ENCODE results near the gene STXBP3. TPM values are rescaled to one million over a fixed set of nuclear protein-coding genes. Genes with fewer than 3 reads are reported as not detected.

The STXBP3 gene
- polyA plus RNA-seq, 1 donor from 2014 or later: 29.6 TPM

- TF ChIP-seq SMC3 (conservative IDR thresholded peaks at IDR 0.05; ENCODE audit: poor library complexity): no peak
- no peak for TF ChIP-seq RAD21 (conservative IDR thresholded peaks at IDR 0.05)
- no peak for TF ChIP-seq EZH2 (IDR thresholded peaks at IDR 0.05; ENCODE audit: borderline replicate concordance, insufficient read depth, low read length, poor library complexity, severe bottlenecking)
- no peak for TF ChIP-seq TAF1 (IDR thresholded peaks at IDR 0.05; ENCODE audit: low read depth)
- TF ChIP-seq EP300 (conservative IDR thresholded peaks at IDR 0.05; ENCODE audit: poor library complexity, severe bottlenecking): no peak
- no peak for TF ChIP-seq REST (IDR thresholded peaks at IDR 0.05; ENCODE audit: borderline replicate concordance)
- TF ChIP-seq, protein P1, sequence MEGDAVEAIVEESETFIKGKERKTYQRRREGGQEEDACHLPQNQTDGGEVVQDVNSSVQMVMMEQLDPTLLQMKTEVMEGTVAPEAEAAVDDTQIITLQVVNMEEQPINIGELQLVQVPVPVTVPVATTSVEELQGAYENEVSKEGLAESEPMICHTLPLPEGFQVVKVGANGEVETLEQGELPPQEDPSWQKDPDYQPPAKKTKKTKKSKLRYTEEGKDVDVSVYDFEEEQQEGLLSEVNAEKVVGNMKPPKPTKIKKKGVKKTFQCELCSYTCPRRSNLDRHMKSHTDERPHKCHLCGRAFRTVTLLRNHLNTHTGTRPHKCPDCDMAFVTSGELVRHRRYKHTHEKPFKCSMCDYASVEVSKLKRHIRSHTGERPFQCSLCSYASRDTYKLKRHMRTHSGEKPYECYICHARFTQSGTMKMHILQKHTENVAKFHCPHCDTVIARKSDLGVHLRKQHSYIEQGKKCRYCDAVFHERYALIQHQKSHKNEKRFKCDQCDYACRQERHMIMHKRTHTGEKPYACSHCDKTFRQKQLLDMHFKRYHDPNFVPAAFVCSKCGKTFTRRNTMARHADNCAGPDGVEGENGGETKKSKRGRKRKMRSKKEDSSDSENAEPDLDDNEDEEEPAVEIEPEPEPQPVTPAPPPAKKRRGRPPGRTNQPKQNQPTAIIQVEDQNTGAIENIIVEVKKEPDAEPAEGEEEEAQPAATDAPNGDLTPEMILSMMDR (IDR thresholded peaks at IDR 0.05; ENCODE audit: poor library complexity, severe bottlenecking): no peak
- no peak for TF ChIP-seq MXI1 (conservative IDR thresholded peaks at IDR 0.05; ENCODE audit: poor library complexity, severe bottlenecking)
- TF ChIP-seq POLR2AphosphoS5 (IDR thresholded peaks at IDR 0.05): no peak
Measured at GRCh38 chr1:108847494-108847893, 101.0 kb downstream of the STXBP3 start.

DNA sequence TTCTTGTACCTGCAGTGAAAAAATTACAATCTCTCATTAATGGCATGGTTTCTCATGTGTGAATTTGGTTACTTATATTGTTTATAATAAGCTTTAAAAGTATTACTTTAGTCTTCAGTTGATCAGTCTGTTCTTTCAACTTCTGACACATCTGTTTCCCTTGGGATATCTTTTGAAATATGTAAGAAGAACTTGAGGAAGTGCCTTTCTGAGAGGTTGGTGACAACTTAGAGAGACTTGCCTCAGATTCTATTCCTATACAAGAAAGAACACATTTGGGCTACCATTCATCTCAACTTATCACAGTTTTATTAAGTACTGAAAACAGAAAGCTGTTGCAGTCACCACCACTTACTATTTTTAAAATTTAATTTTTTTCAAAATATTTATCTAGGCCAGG is 102.3 kb downstream of the STXBP3 start:
- Histone ChIP-seq H3K4me2 (ENCODE audit: low read length) (no peak overlapping the region), H3K27me3 (ENCODE audit: insufficient read depth, low read depth, low read length) (no peaks in the 10 kb centered on the region), H3K9me3 (ENCODE audit: low read length) (no peaks in the 10 kb centered on the region), H3K4me3 (ENCODE audit: low read length) (no peak overlapping the region), H2AFZ (ENCODE audit: low read depth, low read length) (no peak overlapping the region), H3K9me2 (ENCODE audit: insufficient read depth, low read length) (no peaks in the 10 kb centered on the region), H3K9ac (ENCODE audit: low read length) (no peak overlapping the region), H4K20me1 (ENCODE audit: insufficient read depth) (no peaks in the 10 kb centered on the region), H3F3A (ENCODE audit: insufficient read depth, low read length, poor library complexity, severe bottlenecking) (no peaks in the 10 kb centered on the region), H3K79me2 (replicated peaks; ENCODE audit: insufficient read depth, low read length) (no peaks in the 10 kb centered on the region), H3K27ac (ENCODE audit: low read length) (no peak overlapping the region), H3K36me3 (ENCODE audit: insufficient read depth, low read length) (no peaks in the 10 kb centered on the region)
- TF ChIP-seq EZH2 (IDR thresholded peaks at IDR 0.05; ENCODE audit: borderline replicate concordance, insufficient read depth, low read length, poor library complexity, severe bottlenecking) (no peak), EP300 (conservative IDR thresholded peaks at IDR 0.05; ENCODE audit: poor library complexity, severe bottlenecking) (no peak), REST (IDR thresholded peaks at IDR 0.05; ENCODE audit: borderline replicate concordance) (no peak), RAD21 (conservative IDR thresholded peaks at IDR 0.05) (no peak), POLR2AphosphoS5 (IDR thresholded peaks at IDR 0.05) (no peak)
- TF ChIP-seq, protein P1 (IDR thresholded peaks at IDR 0.05; ENCODE audit: poor library complexity, severe bottlenecking): no peak

More at GRCh38 chr1:108847494-108847893, 101.0 kb downstream of the STXBP3 start:
- H3K27ac ChIP-seq (ENCODE audit: low read length): no peak overlapping the region
- no peak overlapping the region for H2AFZ ChIP-seq (ENCODE audit: low read depth, low read length)
- no peak overlapping the region for H3K4me2 ChIP-seq (ENCODE audit: low read length)
- no peaks in the 10 kb centered on the region for H3K9me2 ChIP-seq (ENCODE audit: insufficient read depth, low read length)
- no peak overlapping the region for H3K9ac ChIP-seq (ENCODE audit: low read length)
- H3K4me3 ChIP-seq (ENCODE audit: low read length): no peak overlapping the region
- H3K27me3 ChIP-seq (ENCODE audit: insufficient read depth, low read depth, low read length): no peaks in the 10 kb centered on the region
- no peaks in the 10 kb centered on the region for H3K36me3 ChIP-seq (ENCODE audit: insufficient read depth, low read length)
- no peaks in the 10 kb centered on the region for H3K79me2 ChIP-seq (replicated peaks; ENCODE audit: insufficient read depth, low read length)
- H3F3A ChIP-seq (ENCODE audit: insufficient read depth, low read length, poor library complexity, severe bottlenecking): no peaks in the 10 kb centered on the region
- H4K20me1 ChIP-seq (ENCODE audit: insufficient read depth): no peaks in the 10 kb centered on the region
- H3K9me3 ChIP-seq (ENCODE audit: low read length): no peaks in the 10 kb centered on the region

All from neural cell (in vitro differentiated cells).